Measurements from ENCODE around the gene PDGFB. TPM values are rescaled to one million over a fixed set of nuclear protein-coding genes. Genes with fewer than 3 reads are reported as not detected.

PDGFB gene
- total RNA-seq, 1 donor from 2014 or later: 2.0 TPM

DNA sequence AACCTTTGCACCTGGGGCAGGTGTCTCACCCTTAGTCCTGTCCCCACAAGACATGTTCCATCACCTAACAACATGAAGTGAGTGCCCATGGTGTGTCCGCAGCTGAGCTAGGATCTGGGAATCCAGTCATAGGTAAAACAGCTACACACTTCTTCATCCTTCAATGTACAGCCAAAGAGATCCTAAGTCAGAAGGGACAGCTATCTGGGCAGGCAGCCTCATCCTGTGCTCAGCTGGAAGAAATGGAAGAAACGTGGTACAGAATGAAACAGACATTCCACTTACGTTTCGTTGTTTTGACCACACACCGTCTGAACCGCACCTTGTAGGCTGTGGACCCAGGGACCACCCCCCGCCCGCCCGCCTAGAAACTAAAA lies 30.8 kb downstream of the PDGFB start:
- FAIRE-seq (no peak), DNase-seq (ENCODE audit: low spot score in 2 of 2) (no peak)

DNA sequence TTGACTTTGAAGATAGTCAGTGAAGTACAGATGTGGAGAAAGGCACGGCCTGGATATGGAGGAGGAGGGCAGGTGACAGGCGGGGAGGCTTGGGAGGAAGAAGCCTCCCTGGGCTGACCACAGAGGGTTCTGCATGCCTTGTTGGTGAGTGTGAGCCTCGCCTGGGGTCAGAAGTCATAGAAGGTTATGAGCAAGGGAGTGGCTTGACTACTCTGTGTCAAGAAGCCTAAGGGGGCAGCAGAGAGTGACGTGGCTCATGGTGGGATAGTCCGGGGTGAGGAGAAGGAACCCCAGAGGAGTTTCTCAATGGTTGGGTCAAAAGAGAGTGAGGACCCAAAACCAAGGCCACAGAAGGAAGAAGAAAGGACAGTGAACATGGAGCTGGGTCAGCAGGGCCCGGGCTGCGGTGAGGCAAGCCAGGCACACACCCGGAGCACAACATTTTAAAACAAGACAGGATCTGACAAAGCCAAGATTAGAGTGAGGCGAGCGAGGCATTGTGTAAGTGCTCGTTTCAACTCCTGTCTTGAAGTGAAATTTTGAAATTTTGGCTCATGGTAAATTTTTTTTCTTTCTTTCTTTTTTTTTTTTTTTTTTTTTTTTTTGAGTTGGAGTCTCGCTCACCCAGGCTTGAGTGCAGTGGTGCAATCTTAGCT lies 31.9 kb downstream of the PDGFB start:
- DNase-seq (ENCODE audit: low spot score in 2 of 2): no peak

GRCh38 chr22:39209756-39210155 lies 35.0 kb downstream of the PDGFB start:
- DNase-seq (ENCODE audit: low spot score in 2 of 2) (no peak), FAIRE-seq (no peak)

More for the DNA sequence above, 31.9 kb downstream of the PDGFB start:
- no peak for FAIRE-seq

DNA sequence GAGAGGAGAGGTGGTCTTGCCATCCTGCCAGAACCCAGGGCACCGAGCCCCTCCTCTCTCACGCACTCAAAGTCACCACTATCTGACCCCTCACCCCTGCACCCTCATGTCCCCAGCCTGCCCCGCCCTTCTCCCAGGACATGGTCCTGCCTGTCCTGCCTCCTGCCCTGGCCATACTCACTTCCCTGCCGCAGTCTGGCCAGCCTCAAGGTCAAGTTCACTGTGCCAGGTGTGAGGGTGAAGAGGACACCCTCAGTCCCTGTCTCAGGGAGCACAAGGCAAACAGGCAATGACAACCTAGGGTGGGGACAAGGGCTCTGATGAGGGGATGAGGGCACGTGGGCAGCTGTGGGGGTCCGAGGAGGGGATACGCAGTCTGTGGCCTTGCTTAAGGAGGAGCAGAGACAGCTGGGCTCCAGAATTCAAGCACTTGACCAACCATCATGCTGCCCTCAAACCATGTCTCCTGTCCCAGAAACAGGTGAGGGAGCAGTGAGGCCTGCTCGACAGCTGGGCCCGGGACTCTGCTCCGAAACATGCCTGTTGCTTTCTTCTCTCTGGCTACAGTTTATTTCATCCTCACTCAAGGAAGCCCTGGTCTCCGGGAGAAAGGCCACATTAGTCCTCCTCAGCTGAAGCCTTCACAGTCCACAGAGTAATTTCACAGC lies 36.6 kb downstream of the PDGFB start:
- DNase-seq (ENCODE audit: low spot score in 2 of 2) (no peak), FAIRE-seq (no peak)

DNA sequence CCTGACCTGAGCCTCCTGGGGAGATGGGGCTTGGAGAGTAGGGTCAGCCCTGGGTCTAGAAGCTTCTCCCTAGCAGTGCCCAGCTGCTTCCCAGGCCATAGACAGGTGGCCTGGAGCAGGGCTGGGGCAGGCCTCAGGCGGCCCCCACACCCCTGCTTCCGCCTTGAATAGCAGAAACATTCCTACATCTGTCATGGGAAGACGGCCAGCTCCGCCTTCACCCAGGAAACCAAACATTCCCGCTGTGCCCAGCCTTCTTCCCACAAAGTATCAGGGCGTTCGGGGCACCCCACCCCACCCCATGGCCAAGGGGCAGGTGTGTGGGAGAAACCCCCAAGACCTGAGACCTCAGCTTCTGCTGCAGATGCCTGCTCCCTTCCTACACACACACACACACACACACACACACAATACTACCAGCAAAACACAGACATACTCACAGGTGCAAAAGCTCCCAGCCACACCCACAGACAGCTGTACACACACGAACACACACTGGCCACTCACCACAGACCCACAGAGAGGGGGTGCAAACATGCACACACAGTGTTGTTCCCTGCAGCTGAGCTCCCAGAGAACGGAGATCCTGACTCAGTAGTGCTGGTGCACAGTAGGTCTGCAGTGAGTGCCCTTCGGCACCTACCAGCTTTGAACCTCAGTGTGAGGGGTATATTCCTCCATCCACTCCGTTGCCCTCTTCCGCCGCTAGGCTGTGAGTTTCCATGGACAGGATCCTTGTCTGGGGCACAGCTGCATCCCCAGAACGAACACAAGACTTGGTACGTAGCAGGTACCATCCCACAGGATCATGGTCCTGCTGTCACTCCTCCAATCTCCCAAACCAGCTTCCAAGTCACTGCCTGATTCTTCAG lies 37.4 kb downstream of the PDGFB start:
- DNase-seq (ENCODE audit: low spot score in 2 of 2) (no peak), FAIRE-seq (no peak)

- FAIRE-seq: no peak
- no peak for DNase-seq (ENCODE audit: low spot score in 2 of 2)
Observed at GRCh38 chr22:39206491-39206890, 38.3 kb downstream of the PDGFB start.

- DNase-seq (ENCODE audit: low spot score in 2 of 2): no peak
- FAIRE-seq: no peak
Observed at GRCh38 chr22:39205344-39206021, 39.3 kb downstream of the PDGFB start.

DNA sequence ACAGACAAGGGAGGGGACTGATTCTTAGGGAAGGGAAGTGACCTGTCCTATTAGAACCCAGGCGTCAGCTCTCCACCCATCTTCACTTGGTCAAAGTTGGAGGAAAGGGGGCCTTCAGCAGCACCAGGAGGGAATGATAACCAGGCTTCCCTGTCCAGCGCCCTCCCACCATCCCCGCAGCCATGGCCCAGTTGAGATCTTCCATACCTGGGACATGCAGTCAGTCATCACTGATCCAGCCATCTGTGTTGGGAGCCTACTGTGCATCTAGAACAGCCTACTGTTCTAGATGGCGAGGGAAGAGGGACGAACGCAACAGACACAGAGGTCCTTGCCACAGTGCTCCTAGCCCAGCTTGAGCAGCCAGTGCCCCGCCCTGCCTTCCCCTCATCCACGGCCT lies 40.6 kb downstream of the PDGFB start:
- no peak for FAIRE-seq
- no peak for DNase-seq (ENCODE audit: low spot score in 2 of 2)

GRCh38 chr22:39197578-39197977 lies 47.2 kb downstream of the PDGFB start:
- FAIRE-seq: no peak
- no peak for DNase-seq (ENCODE audit: low spot score in 2 of 2)

- no peak for FAIRE-seq
- DNase-seq (ENCODE audit: low spot score in 2 of 2): no peak
Observed at GRCh38 chr22:39194098-39194497, 50.7 kb downstream of the PDGFB start.

- FAIRE-seq (no peak), DNase-seq (ENCODE audit: low spot score in 2 of 2) (no peak)
Observed at GRCh38 chr22:39188809-39189208, 56.0 kb downstream of the PDGFB start.

DNA sequence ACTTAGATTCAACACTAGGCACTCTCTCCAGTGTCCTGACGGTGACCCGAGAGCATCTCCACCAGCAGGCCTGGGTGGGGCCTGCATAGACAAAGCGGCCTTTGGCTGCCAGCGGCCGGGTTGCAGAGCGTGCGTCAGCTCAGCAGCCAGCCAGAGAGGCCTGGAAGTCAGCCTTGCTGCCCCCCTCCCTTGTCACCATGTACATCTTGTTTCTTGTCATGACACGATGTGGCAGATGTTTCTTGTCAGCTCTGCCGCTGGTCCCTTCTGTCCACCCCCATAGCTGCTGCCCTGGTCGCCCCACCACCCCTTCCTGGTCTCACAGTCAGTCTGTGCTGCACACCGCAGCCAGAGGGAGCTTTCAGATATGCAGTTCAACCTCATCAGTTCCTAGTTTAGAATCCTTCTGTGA lies 59.2 kb downstream of the PDGFB start:
- FAIRE-seq: no peak
- DNase-seq (ENCODE audit: low spot score in 2 of 2): peak; percentile 63 to 66

GRCh38 chr22:39184586-39185577 lies 59.9 kb downstream of the PDGFB start:
- DNase-seq (ENCODE audit: low spot score in 2 of 2) (no peak), FAIRE-seq (no peak)

DNA sequence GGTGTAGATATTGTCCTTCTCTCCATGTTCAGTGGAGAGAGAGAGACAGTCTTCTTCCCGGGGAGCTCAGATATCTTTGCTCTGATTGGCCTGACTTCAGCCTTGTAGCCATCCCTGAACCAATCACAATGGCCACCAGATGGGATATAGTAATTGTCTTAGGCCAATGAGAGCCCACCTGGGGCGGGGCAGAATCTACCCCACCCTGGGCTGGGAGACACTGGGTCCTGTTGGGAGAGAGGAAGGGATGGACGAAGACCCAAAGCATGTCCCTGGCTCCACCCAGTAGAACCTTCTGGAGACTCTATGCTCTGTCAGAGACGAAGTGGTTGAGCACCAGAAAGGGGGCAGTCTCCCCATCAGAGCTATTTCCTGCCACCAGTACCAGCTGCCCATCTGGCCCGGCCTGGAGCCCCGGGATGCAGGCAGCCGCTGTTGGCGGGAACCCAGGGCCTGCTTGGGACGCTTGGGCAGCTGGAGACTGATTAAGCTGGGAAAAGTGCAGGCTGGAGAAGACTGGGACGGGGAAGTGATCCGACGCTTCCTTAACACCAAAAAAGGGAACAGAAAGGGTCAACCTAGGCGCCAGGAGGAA lies 60.7 kb downstream of the PDGFB start:
- FAIRE-seq: no peak
- no peak for DNase-seq (ENCODE audit: low spot score in 2 of 2)

- no peak for FAIRE-seq
- DNase-seq (ENCODE audit: low spot score in 2 of 2): no peak
Observed at GRCh38 chr22:39182478-39183030, 62.2 kb downstream of the PDGFB start.

- FAIRE-seq (no peak), DNase-seq (ENCODE audit: low spot score in 2 of 2) (no peak)
Observed at GRCh38 chr22:39181778-39182177, 63.0 kb downstream of the PDGFB start.

- no peak for DNase-seq (ENCODE audit: low spot score in 2 of 2)
- no peak for FAIRE-seq
Observed at GRCh38 chr22:39181356-39181755, 63.4 kb downstream of the PDGFB start.

DNA sequence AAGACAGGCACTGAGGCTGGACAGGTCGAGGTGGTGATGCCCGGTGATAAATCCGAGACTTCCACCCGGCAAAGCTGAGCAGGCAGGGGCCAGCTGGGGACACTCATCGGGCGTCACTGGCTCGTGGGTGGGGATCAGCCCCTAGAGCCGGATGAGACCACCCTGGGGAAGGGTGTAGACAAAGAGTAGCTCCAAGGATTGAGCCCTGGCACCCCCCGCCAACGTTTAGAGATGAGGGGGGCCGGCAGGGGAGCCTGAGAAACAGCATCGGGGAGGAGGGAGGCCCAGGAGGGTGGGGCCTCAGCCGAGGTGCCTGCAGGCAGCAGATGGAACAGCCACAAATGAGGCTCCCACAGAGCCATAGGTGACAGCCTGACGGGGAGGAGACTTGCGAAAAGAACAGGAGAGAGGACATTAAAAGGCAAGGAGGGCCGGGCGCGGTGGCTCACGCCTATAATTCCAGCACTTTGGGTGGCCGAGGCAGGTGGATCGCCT lies 64.9 kb downstream of the PDGFB start:
- FAIRE-seq (no peak), DNase-seq (ENCODE audit: low spot score in 2 of 2) (no peak)

DNA sequence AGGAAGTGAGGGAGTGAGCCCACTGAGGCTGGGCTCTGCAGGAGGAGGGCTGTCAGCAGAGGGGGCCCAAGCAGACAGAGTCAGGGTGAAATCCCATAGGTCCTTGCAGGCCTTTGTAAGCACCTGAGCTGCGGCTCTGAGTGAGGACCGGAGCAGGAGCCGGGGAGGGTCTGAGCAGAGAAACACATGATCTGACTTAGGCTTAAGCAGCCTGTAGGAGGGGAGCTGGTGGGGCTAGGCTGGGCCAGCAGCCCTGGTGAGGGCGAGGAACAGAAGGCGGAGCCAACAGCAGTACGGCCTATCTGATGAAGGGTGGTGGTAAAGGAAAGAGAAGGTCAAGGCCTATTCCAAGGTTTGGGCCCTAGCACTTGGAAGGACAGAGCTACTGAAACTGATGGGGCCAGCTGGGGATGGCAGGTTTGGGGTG lies 65.4 kb downstream of the PDGFB start:
- FAIRE-seq (no peak), DNase-seq (ENCODE audit: low spot score in 2 of 2) (no peak)

Measured in frontal cortex (tissue), 4 donors.